CD4-positive, alpha-beta T cell (primary cell): ENCODE results near the gene ETFA. TPM values are rescaled to one million over a fixed set of nuclear protein-coding genes. Genes with fewer than 3 reads are reported as not detected.

Source experiments
- ATAC-seq: fragments of 200-7000 bp; cut with Tn5 transposase; one replicate; pipeline ENCODE4 v1.10.0; 2022; ENCODE audit warnings: mild to moderate bottlenecking; ENCODE audit not compliant: poor library complexity
- CTCF ChIA-PET: fragments of 350-600 bp; sonication (Branson Sonifier 250); formaldehyde crosslinking; loops from one replicate; lab custom pipeline; 2021; ENCODE audit warnings: antibody characterized with exemption, inconsistent platforms; lab: Charles Lee
- POLR2A ChIA-PET: fragments of 350-600 bp; sonication (Branson Sonifier 250); formaldehyde crosslinking; loops from one replicate; lab custom pipeline; 2021; ENCODE audit warnings: antibody characterized with exemption, inconsistent platforms; lab: Charles Lee
- DNase-seq, 14 experiments: peaks; one replicate each; pipeline ENCODE4 v3.0.0-alpha.2; 2013 to 2020; ENCODE audit warnings: mixed read lengths in 2 of 14
- H3K27ac ChIP-seq, 2 donors: one replicate each; pipeline versions ENCODE4 v1.5.1 to v1.7.0; 2013; ENCODE audit warnings: low read length in 2 of 2, low read depth in 1 of 2, mild to moderate bottlenecking in 1 of 2
- H3K27me3 ChIP-seq, 2 experiments: 1 replicate in 1 of 2; 2 replicates in 1 of 2; pipeline versions ENCODE4 v1.6.1 to v1.7.0; 2013; ENCODE audit warnings: low read length in 2 of 2, control low read depth in 1 of 2, mild to moderate bottlenecking in 1 of 2, moderate library complexity in 1 of 2; ENCODE audit not compliant: insufficient read depth in 2 of 2, control insufficient read depth in 1 of 2
- H3K36me3 ChIP-seq: one replicate; pipeline ENCODE4 v1.6.1; 2013; ENCODE audit warnings: low read length, control low read depth; ENCODE audit not compliant: insufficient read depth
- H3K4me1 ChIP-seq: one replicate; pipeline ENCODE4 v1.6.1; 2013; ENCODE audit warnings: low read length, control low read depth; ENCODE audit not compliant: insufficient read depth
- H3K4me3 ChIP-seq: one replicate; pipeline ENCODE4 v1.5.1; 2013; ENCODE audit warnings: mild to moderate bottlenecking, low read length, moderate library complexity
- H3K9me3 ChIP-seq, 2 experiments: 1 replicate in 1 of 2; 2 replicates in 1 of 2; pipeline versions ENCODE4 v1.6.1 to v1.7.0; 2013; ENCODE audit warnings: low read length in 2 of 2, mild to moderate bottlenecking in 2 of 2, control low read depth in 1 of 2, moderate library complexity in 1 of 2; ENCODE audit not compliant: control insufficient read depth in 1 of 2, insufficient read depth in 1 of 2
- H3K27ac Mint-ChIP-seq: one replicate; pipeline ENCODE4 v1.8.0; 2020; ENCODE audit warnings: mixed read lengths
- H3K27me3 Mint-ChIP-seq: one replicate; pipeline ENCODE4 v1.8.0; 2021; ENCODE audit warnings: mixed read lengths
- H3K36me3 Mint-ChIP-seq: one replicate; pipeline ENCODE4 v1.8.0; 2021; ENCODE audit warnings: low read depth, mixed read lengths
- H3K4me1 Mint-ChIP-seq: one replicate; pipeline ENCODE4 v1.8.0; 2021; ENCODE audit warnings: low read depth, mixed read lengths
- H3K4me3 Mint-ChIP-seq: one replicate; pipeline ENCODE4 v1.8.0; 2020; ENCODE audit warnings: mild to moderate bottlenecking, mixed read lengths
- H3K9me3 Mint-ChIP-seq: one replicate; pipeline ENCODE4 v1.8.0; 2020; ENCODE audit warnings: mixed read lengths
- CTCF ChIP-seq: fragments of 200-600 bp; IDR thresholded peaks from one replicate; pipeline ENCODE4 v1.8.0; 2022; ENCODE audit warnings: antibody characterized with exemption, mild to moderate bottlenecking
- intact Hi-C, 2 experiments: fragments of 100-400 bp; cut with DNase I in 1 of 2; cut with micrococcal nuclease in 1 of 2; formaldehyde crosslinking; loops; one replicate each; pipeline versions ENCODE4 v1.15.1 to v1.9.0; 2023 to 2025; cut with DNase I, micrococcal nuclease
- total RNA-seq, 174 experiments: library from RNA in 2 of 174; stranded (reverse) in 2 of 174; gene quantifications; one replicate each; pipeline ENCODE4 v1.2.3 and lab custom pipeline; 2021 to 2026

Gene ETFA
- total RNA-seq, 2 experiments from 2014 or later, result 11.4 to 15.2 TPM

- peaks cover 17 to 33% of the 10 kb centered on the region in 2 experiments for H3K27me3 ChIP-seq
- ATAC-seq (no peak), DNase-seq (no peak)
- H3K4me1 Mint-ChIP-seq, result no peaks in the 10 kb centered on the region
- TF ChIP-seq CTCF, result no peak
- H3K4me3 Mint-ChIP-seq, result no peak overlapping the region
- POLR2A ChIA-PET, result no interaction called here
- H3K27ac Mint-ChIP-seq, result no peak overlapping the region
- H3K36me3 Mint-ChIP-seq, result no peaks in the 10 kb centered on the region
- intact Hi-C loops, result loop anchor here in 1 of 2 experiments (10.0 kb wide), 1 partner anchor 757 kb away; no protein-coding TSS in a partner anchor
- H3K9me3 Mint-ChIP-seq, result no peaks in the 10 kb centered on the region
- H3K9me3 ChIP-seq, result no peaks in the 10 kb centered on the region
- no peak overlapping the region for H3K27ac ChIP-seq
- H3K27me3 Mint-ChIP-seq, result peaks cover 73% of the 10 kb centered on the region
- no peak overlapping the region for H3K4me3 ChIP-seq
- H3K36me3 ChIP-seq, result no peaks in the 10 kb centered on the region
- H3K4me1 ChIP-seq, result no peaks in the 10 kb centered on the region
- CTCF ChIA-PET, result no interaction called here
Observed at GRCh38 chr15:76328106-76328696, 16.9 kb upstream of the ETFA start.

- no peaks in the 10 kb centered on the region for H3K36me3 ChIP-seq
- H3K27me3 ChIP-seq, result peaks cover 16 to 32% of the 10 kb centered on the region in 2 experiments
- DNase-seq (no peak), ATAC-seq (no peak)
- no peaks in the 10 kb centered on the region for H3K4me1 Mint-ChIP-seq
- H3K36me3 Mint-ChIP-seq, result no peaks in the 10 kb centered on the region
- no peaks in the 10 kb centered on the region for H3K9me3 ChIP-seq
- intact Hi-C loops, result loop anchor here in 1 of 2 experiments (10.0 kb wide), 1 partner anchor 757 kb away; no protein-coding TSS in a partner anchor
- no peak overlapping the region for H3K4me3 ChIP-seq
- H3K9me3 Mint-ChIP-seq, result no peaks in the 10 kb centered on the region
- peaks cover 71% of the 10 kb centered on the region for H3K27me3 Mint-ChIP-seq
- no peak overlapping the region for H3K27ac Mint-ChIP-seq
- no peaks in the 10 kb centered on the region for H3K4me1 ChIP-seq
- H3K27ac ChIP-seq, result no peak overlapping the region
- H3K4me3 Mint-ChIP-seq, result no peak overlapping the region
- POLR2A ChIA-PET, result no interaction called here
- no peak for TF ChIP-seq CTCF
- CTCF ChIA-PET, result no interaction called here
Observed at GRCh38 chr15:76327191-76328105, 16.2 kb upstream of the ETFA start.

GRCh38 chr15:76325704-76326103 is 14.4 kb upstream of the ETFA start:
- H3K27me3 Mint-ChIP-seq, result peaks cover 78% of the 10 kb centered on the region
- Histone ChIP-seq H3K9me3 (no peaks in the 10 kb centered on the region), H3K4me1 (no peaks in the 10 kb centered on the region), H3K27me3 (peaks cover 11 to 27% of the 10 kb centered on the region in 2 experiments), H3K36me3 (no peaks in the 10 kb centered on the region), H3K27ac (no peak overlapping the region), H3K4me3 (no peak overlapping the region)
- no peak overlapping the region for H3K4me3 Mint-ChIP-seq
- intact Hi-C loops, result loop anchor here in 1 of 2 experiments (10.0 kb wide), 1 partner anchor 759 kb away; no protein-coding TSS in a partner anchor
- DNase-seq (no peak), ATAC-seq (no peak)
- no peaks in the 10 kb centered on the region for H3K36me3 Mint-ChIP-seq
- no peak overlapping the region for H3K27ac Mint-ChIP-seq
- no peak for TF ChIP-seq CTCF
- CTCF ChIA-PET, result no interaction called here
- no peaks in the 10 kb centered on the region for H3K9me3 Mint-ChIP-seq
- POLR2A ChIA-PET, result no interaction called here
- H3K4me1 Mint-ChIP-seq, result no peaks in the 10 kb centered on the region
